ENCODE data around the gene HMCN1.

DNA sequence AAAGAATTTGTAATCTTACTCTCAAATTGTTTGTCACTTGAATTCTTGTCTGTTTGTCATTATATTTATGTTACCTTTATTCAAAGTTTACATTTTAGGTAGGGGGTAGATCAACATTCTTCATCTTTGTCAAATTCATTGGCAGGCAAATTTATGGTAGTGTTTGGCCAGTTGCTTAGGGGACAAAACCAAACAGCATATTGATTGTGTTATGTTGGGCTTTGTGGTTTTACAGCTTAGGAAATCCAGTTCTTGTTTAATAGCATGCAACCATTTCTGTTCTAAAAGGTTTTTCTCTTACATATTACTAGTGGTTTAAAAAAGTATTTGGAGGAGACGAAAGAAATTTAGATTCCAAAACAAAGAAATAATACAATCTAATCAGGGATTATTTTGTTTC, 91.4 kb downstream of the HMCN1 start:
- TF ChIP-seq, protein P1, sequence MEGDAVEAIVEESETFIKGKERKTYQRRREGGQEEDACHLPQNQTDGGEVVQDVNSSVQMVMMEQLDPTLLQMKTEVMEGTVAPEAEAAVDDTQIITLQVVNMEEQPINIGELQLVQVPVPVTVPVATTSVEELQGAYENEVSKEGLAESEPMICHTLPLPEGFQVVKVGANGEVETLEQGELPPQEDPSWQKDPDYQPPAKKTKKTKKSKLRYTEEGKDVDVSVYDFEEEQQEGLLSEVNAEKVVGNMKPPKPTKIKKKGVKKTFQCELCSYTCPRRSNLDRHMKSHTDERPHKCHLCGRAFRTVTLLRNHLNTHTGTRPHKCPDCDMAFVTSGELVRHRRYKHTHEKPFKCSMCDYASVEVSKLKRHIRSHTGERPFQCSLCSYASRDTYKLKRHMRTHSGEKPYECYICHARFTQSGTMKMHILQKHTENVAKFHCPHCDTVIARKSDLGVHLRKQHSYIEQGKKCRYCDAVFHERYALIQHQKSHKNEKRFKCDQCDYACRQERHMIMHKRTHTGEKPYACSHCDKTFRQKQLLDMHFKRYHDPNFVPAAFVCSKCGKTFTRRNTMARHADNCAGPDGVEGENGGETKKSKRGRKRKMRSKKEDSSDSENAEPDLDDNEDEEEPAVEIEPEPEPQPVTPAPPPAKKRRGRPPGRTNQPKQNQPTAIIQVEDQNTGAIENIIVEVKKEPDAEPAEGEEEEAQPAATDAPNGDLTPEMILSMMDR (IDR thresholded peaks at IDR 0.05), result no peak
- no peak for TF ChIP-seq POLR2A (IDR thresholded peaks at IDR 0.05)

Measured in adrenal gland (tissue), 5 donors.